ENCODE data around the gene FGFR2. TPM values are rescaled to one million over a fixed set of nuclear protein-coding genes. Genes with fewer than 3 reads are reported as not detected.

FGFR2 gene
- total RNA-seq, 1 donor from 2014 or later = 58.4 TPM

DNA sequence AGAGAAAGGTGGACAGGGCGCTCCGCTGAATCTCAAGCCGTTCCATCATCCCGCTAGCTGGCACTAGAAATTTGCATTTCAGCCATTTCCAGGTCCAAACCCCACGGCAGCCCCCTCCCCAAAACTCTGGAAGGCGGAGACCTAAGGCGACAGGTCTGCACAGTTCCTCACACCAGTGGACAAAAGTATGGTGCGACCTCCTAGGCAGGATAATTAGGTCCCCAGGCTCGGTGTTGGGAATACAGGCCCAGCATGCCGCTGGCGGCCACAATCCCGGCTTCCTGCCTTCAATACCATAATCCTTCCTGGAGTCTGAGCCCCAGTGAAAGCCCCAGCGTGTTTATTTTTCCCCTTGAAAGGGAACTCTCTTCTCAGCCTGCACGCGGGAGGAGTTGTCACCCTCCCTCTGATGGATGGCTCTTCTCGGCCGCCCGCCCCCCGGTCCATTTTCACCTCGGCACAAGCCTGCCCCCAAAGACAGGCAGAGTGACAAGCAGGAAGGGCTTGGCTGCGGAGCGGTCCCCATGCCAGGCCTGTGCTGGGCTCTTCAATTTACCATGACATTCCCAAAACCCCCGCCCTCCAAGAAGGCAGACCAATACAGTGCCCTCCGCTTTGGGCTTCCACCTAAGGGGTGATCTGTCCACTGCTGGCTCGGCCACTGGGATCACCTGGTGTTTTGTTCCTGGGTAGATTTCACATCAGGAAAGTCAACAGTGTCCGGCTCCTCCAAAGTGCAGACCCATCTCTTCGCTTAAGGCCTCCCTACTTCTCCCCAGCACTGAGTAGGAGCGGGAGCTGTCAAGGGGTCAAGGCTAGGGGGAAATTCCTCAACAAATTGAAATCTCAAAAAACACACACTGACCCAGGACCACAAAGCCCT is 2.2 kb downstream of the FGFR2 start:
- Mint-ChIP-seq H3K27me3 (ENCODE audit: low read depth) (peaks cover 49% of the 10 kb centered on the region), H3K9me3 (no peaks in the 10 kb centered on the region), H3K36me3 (ENCODE audit: low read depth) (peaks cover 10% of the 10 kb centered on the region), H3K27ac (ENCODE audit: unreplicated experiment) (peak overlapping the region; percentile 88), H3K4me3 (peak overlapping the region; percentile 91), H3K4me1 (peaks cover 77% of the 10 kb centered on the region)
- TF ChIP-seq, protein P1, sequence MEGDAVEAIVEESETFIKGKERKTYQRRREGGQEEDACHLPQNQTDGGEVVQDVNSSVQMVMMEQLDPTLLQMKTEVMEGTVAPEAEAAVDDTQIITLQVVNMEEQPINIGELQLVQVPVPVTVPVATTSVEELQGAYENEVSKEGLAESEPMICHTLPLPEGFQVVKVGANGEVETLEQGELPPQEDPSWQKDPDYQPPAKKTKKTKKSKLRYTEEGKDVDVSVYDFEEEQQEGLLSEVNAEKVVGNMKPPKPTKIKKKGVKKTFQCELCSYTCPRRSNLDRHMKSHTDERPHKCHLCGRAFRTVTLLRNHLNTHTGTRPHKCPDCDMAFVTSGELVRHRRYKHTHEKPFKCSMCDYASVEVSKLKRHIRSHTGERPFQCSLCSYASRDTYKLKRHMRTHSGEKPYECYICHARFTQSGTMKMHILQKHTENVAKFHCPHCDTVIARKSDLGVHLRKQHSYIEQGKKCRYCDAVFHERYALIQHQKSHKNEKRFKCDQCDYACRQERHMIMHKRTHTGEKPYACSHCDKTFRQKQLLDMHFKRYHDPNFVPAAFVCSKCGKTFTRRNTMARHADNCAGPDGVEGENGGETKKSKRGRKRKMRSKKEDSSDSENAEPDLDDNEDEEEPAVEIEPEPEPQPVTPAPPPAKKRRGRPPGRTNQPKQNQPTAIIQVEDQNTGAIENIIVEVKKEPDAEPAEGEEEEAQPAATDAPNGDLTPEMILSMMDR (conservative IDR thresholded peaks at IDR 0.05) = no peak
- DNase-seq (ENCODE audit: low read depth, low spot score) = no peak

DNA sequence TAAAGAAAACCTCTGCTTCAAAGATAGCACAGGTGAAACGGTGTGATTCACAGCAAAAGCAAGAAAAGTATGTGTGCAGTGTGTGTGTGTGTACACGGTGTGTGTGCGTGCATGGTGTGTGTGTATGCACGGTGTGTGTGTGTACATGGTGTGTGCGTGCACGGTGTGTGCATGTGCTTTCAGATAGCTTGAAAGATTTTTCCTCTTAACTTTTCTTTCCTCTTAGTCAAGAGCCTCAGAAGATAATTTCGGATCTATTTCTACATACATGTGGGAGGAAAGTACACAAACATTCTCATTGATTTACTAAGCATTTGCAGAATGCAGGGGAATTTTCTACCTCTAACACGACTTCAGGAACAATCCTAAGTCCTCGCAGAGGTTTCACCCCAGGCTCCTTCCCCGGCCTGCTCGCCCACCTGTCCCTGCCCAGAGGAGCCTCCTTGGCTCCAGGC is 2.9 kb downstream of the FGFR2 start:
- Mint-ChIP-seq H3K4me3 (peak overlapping the region; percentile 91), H3K9me3 (no peaks in the 10 kb centered on the region), H3K27me3 (ENCODE audit: low read depth) (peaks cover 43% of the 10 kb centered on the region), H3K36me3 (ENCODE audit: low read depth) (peaks cover 13% of the 10 kb centered on the region), H3K4me1 (peaks cover 75% of the 10 kb centered on the region), H3K27ac (ENCODE audit: unreplicated experiment) (peak overlapping the region; percentile 40)
- TF ChIP-seq, protein P1 (conservative IDR thresholded peaks at IDR 0.05) = no peak
- DNase-seq (ENCODE audit: low read depth, low spot score) = no peak

DNA sequence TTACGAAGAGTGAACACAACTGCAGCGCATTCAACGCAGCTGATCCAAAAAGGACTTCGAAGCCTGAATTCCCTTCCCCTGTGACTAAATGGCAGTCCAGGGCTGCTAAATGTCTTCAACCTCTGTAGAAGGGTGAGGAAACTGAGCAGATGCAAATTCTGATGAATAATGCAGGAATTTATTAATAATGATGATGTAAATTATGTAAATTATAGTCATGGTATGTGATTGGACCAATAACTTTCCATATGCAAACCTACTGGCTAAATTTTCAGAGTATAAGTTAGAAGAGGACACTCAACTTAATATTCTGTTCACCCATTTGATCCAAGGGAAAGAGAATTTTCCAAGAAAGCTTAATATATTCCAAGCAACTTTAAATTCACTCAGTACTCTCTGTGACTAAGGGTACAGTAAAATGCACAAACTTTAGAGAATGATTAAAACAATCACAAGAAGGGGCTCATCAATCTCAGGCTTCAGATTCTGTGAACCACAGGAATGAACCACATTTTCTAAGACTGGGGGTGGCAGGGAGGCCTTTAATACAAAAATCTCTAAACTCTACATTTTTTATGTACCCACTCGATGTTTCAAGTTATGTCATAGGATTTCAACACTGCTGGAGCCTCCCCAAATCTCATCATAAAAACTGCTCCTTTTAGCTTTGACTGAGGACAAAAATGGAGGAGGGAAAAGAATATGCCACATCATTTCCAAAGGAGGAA is 3.5 kb downstream of the FGFR2 start:
- Mint-ChIP-seq H3K9me3 (no peaks in the 10 kb centered on the region), H3K36me3 (ENCODE audit: low read depth) (peaks cover 13% of the 10 kb centered on the region), H3K4me1 (peaks cover 69% of the 10 kb centered on the region), H3K27me3 (ENCODE audit: low read depth) (peaks cover 37% of the 10 kb centered on the region), H3K27ac (ENCODE audit: unreplicated experiment) (no peak overlapping the region), H3K4me3 (peak overlapping the region; percentile 91)
- DNase-seq (ENCODE audit: low read depth, low spot score) = no peak
- TF ChIP-seq, protein P1 (conservative IDR thresholded peaks at IDR 0.05) = no peak

DNA sequence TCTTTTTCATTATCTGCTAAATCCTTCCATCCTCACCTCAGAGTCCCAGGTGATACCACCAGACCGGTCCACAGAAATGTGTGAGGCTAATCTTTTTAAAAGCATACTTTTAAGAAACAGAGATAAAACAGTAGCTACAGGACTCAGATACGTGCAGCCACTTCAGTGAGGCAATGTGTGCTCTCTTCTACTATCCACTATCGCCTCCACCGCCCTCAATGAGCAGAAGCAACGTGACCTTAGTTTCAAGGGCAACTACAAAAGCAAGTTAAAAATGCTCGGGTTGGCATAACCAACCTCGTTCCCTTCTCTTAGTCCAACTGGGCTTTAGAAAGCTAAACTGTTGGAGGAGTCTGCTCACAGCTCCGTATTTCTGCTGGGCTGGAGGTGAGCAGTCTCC is 4.2 kb downstream of the FGFR2 start:
- peak overlapping the region; percentile 91 for H3K4me3 Mint-ChIP-seq
- TF ChIP-seq, protein P1 (conservative IDR thresholded peaks at IDR 0.05) = no peak
- no peak overlapping the region for H3K27ac Mint-ChIP-seq (ENCODE audit: unreplicated experiment)
- H3K36me3 Mint-ChIP-seq (ENCODE audit: low read depth) = peaks cover 13% of the 10 kb centered on the region
- no peak for DNase-seq (ENCODE audit: low read depth, low spot score)
- no peaks in the 10 kb centered on the region for H3K9me3 Mint-ChIP-seq
- H3K4me1 Mint-ChIP-seq = peaks cover 66% of the 10 kb centered on the region
- H3K27me3 Mint-ChIP-seq (ENCODE audit: low read depth) = peaks cover 30% of the 10 kb centered on the region

DNA sequence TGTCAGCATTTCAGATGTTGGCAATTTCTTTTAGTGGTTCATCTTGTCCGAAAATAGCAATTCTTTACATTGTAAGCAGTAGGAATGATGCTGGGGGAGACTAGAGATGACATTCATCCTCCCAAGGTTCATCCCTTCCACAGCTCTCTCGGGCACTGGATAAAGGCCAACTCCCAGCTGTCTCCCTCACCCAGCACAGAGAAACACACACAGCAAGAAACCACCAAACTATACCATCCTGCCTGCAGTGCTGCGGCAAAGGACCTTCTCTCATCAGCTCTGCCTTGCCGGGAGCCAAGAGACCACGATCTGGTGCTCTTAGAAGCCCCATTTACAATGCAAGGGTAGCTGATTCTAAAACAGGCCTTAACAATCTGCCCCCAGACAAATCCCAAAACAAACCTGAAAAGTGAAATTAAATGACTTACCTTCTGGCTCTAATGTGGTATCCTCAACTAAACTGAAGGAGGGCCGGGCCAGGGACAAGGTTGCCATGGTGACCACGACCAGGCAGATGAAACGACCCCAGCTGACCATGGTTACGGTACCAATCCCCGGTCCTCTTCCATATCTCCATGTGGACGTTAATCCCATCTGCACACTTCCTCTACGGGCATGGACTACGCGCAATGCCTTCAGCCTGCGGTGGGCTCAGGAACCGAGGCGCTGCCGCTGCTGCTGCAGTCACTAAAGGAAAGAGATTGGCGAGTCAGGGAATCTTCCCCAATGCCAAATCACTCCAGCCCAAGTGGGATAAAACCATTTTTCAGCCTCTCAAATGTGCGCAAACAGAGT is 4.8 kb downstream of the FGFR2 start:
- H3K27me3 Mint-ChIP-seq (ENCODE audit: low read depth) = peaks cover 26% of the 10 kb centered on the region
- TF ChIP-seq, protein P1 (conservative IDR thresholded peaks at IDR 0.05) = no peak
- H3K27ac Mint-ChIP-seq (ENCODE audit: unreplicated experiment) = no peak overlapping the region
- H3K4me3 Mint-ChIP-seq = peak overlapping the region; percentile 91
- peaks cover 13% of the 10 kb centered on the region for H3K36me3 Mint-ChIP-seq (ENCODE audit: low read depth)
- peaks cover 61% of the 10 kb centered on the region for H3K4me1 Mint-ChIP-seq
- H3K9me3 Mint-ChIP-seq = no peaks in the 10 kb centered on the region
- no peak for DNase-seq (ENCODE audit: low read depth, low spot score)

Data from neural crest cell (in vitro differentiated cells).